A673 (cell line): ENCODE data around the gene RMI1.

Experiments
- EZH2 ChIP-seq: fragments of 200-600 bp; sonication (generic); IDR thresholded peaks from 2 replicates; pipeline ENCODE4 v1.6.1; 2017; ENCODE audit warnings: borderline replicate concordance, low read depth, mild to moderate bottlenecking, mixed read lengths, antibody characterized with exemption, low read length; ENCODE audit not compliant: poor library complexity, severe bottlenecking
- TF ChIP-seq, protein P1 (sequence below): fragments of 300-800, 200-600 bp; sonication (generic); conservative IDR thresholded peaks from 2 replicates; pipeline ENCODE4 v1.5.1; 2017; ENCODE audit warnings: low read depth, mild to moderate bottlenecking, antibody characterized with exemption, low read length, moderate library complexity, mixed read lengths

DNA sequence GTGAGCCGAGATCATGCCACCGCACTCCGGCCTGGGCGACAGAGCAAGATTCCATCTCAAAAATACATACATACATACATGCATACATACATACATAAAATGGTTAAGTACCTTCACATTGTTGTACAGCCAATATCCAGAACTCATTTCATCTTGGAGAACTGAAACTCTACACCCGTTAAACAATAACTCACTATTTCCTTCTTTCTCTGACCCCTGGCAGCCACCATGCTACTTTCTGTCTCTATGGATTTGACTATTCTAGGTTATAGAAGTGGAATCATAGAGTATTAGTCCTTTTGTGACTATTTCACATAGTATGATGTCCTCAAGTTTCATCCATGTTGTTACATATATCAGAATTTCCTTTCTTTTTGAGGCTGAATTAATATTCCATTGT is 49.7 kb upstream of the RMI1 start:
- TF ChIP-seq, protein P1, sequence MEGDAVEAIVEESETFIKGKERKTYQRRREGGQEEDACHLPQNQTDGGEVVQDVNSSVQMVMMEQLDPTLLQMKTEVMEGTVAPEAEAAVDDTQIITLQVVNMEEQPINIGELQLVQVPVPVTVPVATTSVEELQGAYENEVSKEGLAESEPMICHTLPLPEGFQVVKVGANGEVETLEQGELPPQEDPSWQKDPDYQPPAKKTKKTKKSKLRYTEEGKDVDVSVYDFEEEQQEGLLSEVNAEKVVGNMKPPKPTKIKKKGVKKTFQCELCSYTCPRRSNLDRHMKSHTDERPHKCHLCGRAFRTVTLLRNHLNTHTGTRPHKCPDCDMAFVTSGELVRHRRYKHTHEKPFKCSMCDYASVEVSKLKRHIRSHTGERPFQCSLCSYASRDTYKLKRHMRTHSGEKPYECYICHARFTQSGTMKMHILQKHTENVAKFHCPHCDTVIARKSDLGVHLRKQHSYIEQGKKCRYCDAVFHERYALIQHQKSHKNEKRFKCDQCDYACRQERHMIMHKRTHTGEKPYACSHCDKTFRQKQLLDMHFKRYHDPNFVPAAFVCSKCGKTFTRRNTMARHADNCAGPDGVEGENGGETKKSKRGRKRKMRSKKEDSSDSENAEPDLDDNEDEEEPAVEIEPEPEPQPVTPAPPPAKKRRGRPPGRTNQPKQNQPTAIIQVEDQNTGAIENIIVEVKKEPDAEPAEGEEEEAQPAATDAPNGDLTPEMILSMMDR: no peak
- no peak for TF ChIP-seq EZH2
